IMR-90 (cell line): ENCODE measurements around the gene IGSF22. TPM values are rescaled to one million over a fixed set of nuclear protein-coding genes. Genes with fewer than 3 reads are reported as not detected.
A peak's percentile ranks its signal among the peaks of the same experiment; 100 is the strongest.

Experiments used
- ATAC-seq: fragments of 200-7000 bp; cut with Tn5 transposase; 2 replicates; pipeline ENCODE4 v1.9.1; 2020; ENCODE audit warnings: low read depth, mild to moderate bottlenecking, moderate library complexity
- BruUV-seq: library from RNA; stranded (reverse); fragments of 400-500 nt; replicated peaks from 2 replicates; lab custom pipeline; 2021; lab: Mats Ljungman, UMichigan
- CTCF ChIA-PET: fragments of 300-600 bp; formaldehyde crosslinking; extraction: SDS; loops from one replicate; lab custom pipeline; 2021; ENCODE audit warnings: antibody characterized with exemption; lab: Yijun Ruan, JAX
- POLR2A ChIA-PET: fragments of 300-600 bp; sonication (Branson Sonifier 250); formaldehyde crosslinking; loops from one replicate; lab custom pipeline; 2022; ENCODE audit warnings: antibody characterized with exemption; ENCODE audit not compliant: unreplicated experiment; lab: Charles Lee
- DNase-seq: peaks from one replicate; pipeline ENCODE4 v3.0.0; 2013
- H2AFZ ChIP-seq: replicated peaks from 2 replicates; pipeline ENCODE3; 2013; ENCODE audit warnings: low read length, mild to moderate bottlenecking; ENCODE audit not compliant: poor library complexity
- H2AK5ac ChIP-seq: 2 replicates; pipeline ENCODE4 v1.6.1; 2013; ENCODE audit warnings: low read depth, low read length, inconsistent platforms
- H2AK9ac ChIP-seq: replicated peaks from 2 replicates; pipeline ENCODE3; 2013; ENCODE audit warnings: mild to moderate bottlenecking, low read depth, low read length, moderate library complexity; ENCODE audit not compliant: poor library complexity
- H2BK120ac ChIP-seq: 2 replicates; pipeline ENCODE4 v1.6.1; 2013; ENCODE audit warnings: low read depth, low read length, inconsistent platforms
- H2BK15ac ChIP-seq: 3 replicates; pipeline ENCODE4 v1.6.1; 2013; ENCODE audit warnings: low read depth, low read length, inconsistent platforms
- H2BK20ac ChIP-seq: 2 replicates; pipeline ENCODE4 v1.6.1; 2013; ENCODE audit warnings: low read depth, mild to moderate bottlenecking, inconsistent platforms, low read length, moderate library complexity
- H2BK5ac ChIP-seq: 2 replicates; pipeline ENCODE4 v1.6.1; 2013; ENCODE audit warnings: mild to moderate bottlenecking, low read depth, low read length, inconsistent platforms; ENCODE audit not compliant: poor library complexity, severe bottlenecking
- H3K14ac ChIP-seq: replicated peaks from 2 replicates; pipeline ENCODE4 v1.6.1; 2013; ENCODE audit warnings: low read depth, low read length, inconsistent platforms
- H3K18ac ChIP-seq: 2 replicates; pipeline ENCODE4 v1.6.1; 2013; ENCODE audit warnings: low read depth, low read length, control low read depth
- H3K23ac ChIP-seq: 2 replicates; pipeline ENCODE4 v1.6.1; 2013; ENCODE audit warnings: low read depth, low read length, inconsistent platforms
- H3K27ac ChIP-seq: 2 replicates; pipeline ENCODE4 v1.5.1; 2013; ENCODE audit warnings: mild to moderate bottlenecking, control low read depth, low read length; ENCODE audit not compliant: insufficient read depth
- H3K27me3 ChIP-seq: 2 replicates; pipeline ENCODE4 v1.6.1; 2013; ENCODE audit warnings: low read length; ENCODE audit not compliant: control insufficient read depth, insufficient read depth
- H3K36me3 ChIP-seq: 2 replicates; pipeline ENCODE4 v1.6.1; 2013; ENCODE audit warnings: low read length, mixed read lengths; ENCODE audit not compliant: control insufficient read depth, insufficient read depth
- H3K4ac ChIP-seq: 2 replicates; pipeline ENCODE4 v1.6.1; 2013; ENCODE audit warnings: low read depth, low read length, inconsistent platforms
- H3K4me1 ChIP-seq: 2 replicates; pipeline ENCODE4 v1.6.1; 2013; ENCODE audit warnings: low read length, mixed read lengths; ENCODE audit not compliant: control insufficient read depth, insufficient read depth
- H3K4me2 ChIP-seq: 2 replicates; pipeline ENCODE4 v1.6.1; 2013; ENCODE audit warnings: low read depth, mild to moderate bottlenecking, control low read depth, low read length, moderate library complexity
- H3K4me3 ChIP-seq: 2 replicates; pipeline ENCODE4 v1.5.1; 2013; ENCODE audit warnings: low read depth, mild to moderate bottlenecking, control low read depth, low read length, moderate library complexity; ENCODE audit not compliant: insufficient read depth
- H3K56ac ChIP-seq: 2 replicates; pipeline ENCODE4 v1.6.1; 2013; ENCODE audit warnings: low read length, inconsistent platforms; ENCODE audit not compliant: insufficient read depth; ENCODE audit errors: extremely low read depth
- H3K79me1 ChIP-seq, 2 experiments: 2 replicates each; pipeline ENCODE4 v1.6.1; 2013; ENCODE audit warnings: low read length in 2 of 2, inconsistent platforms in 1 of 2, low read depth in 1 of 2
- H3K9ac ChIP-seq: 2 replicates; pipeline ENCODE4 v1.6.1; 2013; ENCODE audit warnings: low read depth, low read length, control low read depth
- H3K9me1 ChIP-seq: 2 replicates; pipeline ENCODE4 v1.6.1; 2013; ENCODE audit warnings: low read length, inconsistent platforms; ENCODE audit not compliant: insufficient read depth
- H3K9me3 ChIP-seq: 2 replicates; pipeline ENCODE4 v1.6.1; 2013; ENCODE audit warnings: low read length; ENCODE audit not compliant: control insufficient read depth, insufficient read depth
- H4K20me1 ChIP-seq: 2 replicates; pipeline ENCODE4 v1.6.1; 2013; ENCODE audit warnings: low read length, inconsistent platforms; ENCODE audit not compliant: insufficient read depth
- H4K5ac ChIP-seq: 2 replicates; pipeline ENCODE4 v1.6.1; 2013; ENCODE audit warnings: mild to moderate bottlenecking, low read depth, low read length, control low read depth
- H4K8ac ChIP-seq, 2 experiments: 2 replicates each; pipeline ENCODE4 v1.6.1; 2013; ENCODE audit warnings: low read depth in 2 of 2, low read length in 2 of 2, control low read depth in 1 of 2, inconsistent platforms in 1 of 2
- H4K91ac ChIP-seq: 2 replicates; pipeline ENCODE4 v1.6.1; 2013; ENCODE audit warnings: low read depth, low read length, inconsistent platforms; ENCODE audit not compliant: insufficient read depth
- BHLHE40 ChIP-seq: fragments of 150-350 bp; IDR thresholded peaks from 2 replicates; pipeline ENCODE4 v1.6.1; 2016; ENCODE audit warnings: mild to moderate bottlenecking, low read depth, low read length
- CEBPB ChIP-seq: IDR thresholded peaks from 2 replicates; pipeline ENCODE4 v1.6.1; 2012; ENCODE audit warnings: low read depth, low read length, improper control_type of control experiment
- CHD1 ChIP-seq: IDR thresholded peaks from 2 replicates; pipeline ENCODE4 v1.6.1; 2012; ENCODE audit warnings: low read depth, low read length, improper control_type of control experiment
- CTCF ChIP-seq: conservative IDR thresholded peaks from 2 replicates; pipeline ENCODE4 v1.5.1; 2012; ENCODE audit warnings: mild to moderate bottlenecking, low read depth, low read length, improper control_type of control experiment
- ELK1 ChIP-seq: fragments of 150-350 bp; IDR thresholded peaks from 2 replicates; pipeline ENCODE4 v1.6.1; 2016; ENCODE audit warnings: low read depth, mild to moderate bottlenecking, low read length, moderate library complexity, borderline replicate concordance
- FOS ChIP-seq: fragments of 150-350 bp; IDR thresholded peaks from 2 replicates; pipeline ENCODE4 v1.6.1; 2016; ENCODE audit warnings: low read depth, low read length
- MAFK ChIP-seq: IDR thresholded peaks from 2 replicates; pipeline ENCODE4 v1.6.1; 2012; ENCODE audit warnings: low read depth, low read length, improper control_type of control experiment
- MAZ ChIP-seq: IDR thresholded peaks from 2 replicates; pipeline ENCODE4 v1.6.1; 2012; ENCODE audit warnings: low read depth, mild to moderate bottlenecking, low read length, improper control_type of control experiment, moderate library complexity, borderline replicate concordance
- MXI1 ChIP-seq: IDR thresholded peaks from 2 replicates; pipeline ENCODE4 v1.6.1; 2012; ENCODE audit warnings: low read depth, mild to moderate bottlenecking, low read length, moderate library complexity, borderline replicate concordance
- NFE2L2 ChIP-seq: fragments of 150-350 bp; IDR thresholded peaks from 2 replicates; pipeline ENCODE4 v1.6.1; 2016; ENCODE audit warnings: low read depth, mild to moderate bottlenecking, low read length
- POLR2A ChIP-seq: IDR thresholded peaks from 2 replicates; pipeline ENCODE4 v1.6.1; 2012; ENCODE audit warnings: mild to moderate bottlenecking, low read depth, low read length
- RAD21 ChIP-seq: IDR thresholded peaks from 2 replicates; pipeline ENCODE4 v1.6.1; 2012; ENCODE audit warnings: low read length, improper control_type of control experiment
- RCOR1 ChIP-seq: IDR thresholded peaks from 2 replicates; pipeline ENCODE4 v1.6.1; 2012; ENCODE audit warnings: mild to moderate bottlenecking, low read length, improper control_type of control experiment; ENCODE audit not compliant: insufficient replicate concordance
- RFX5 ChIP-seq: IDR thresholded peaks from 2 replicates; pipeline ENCODE4 v1.8.0; 2012; ENCODE audit warnings: low read depth, mild to moderate bottlenecking, low read length, moderate library complexity
- SMC3 ChIP-seq: fragments of 150-350 bp; IDR thresholded peaks from 2 replicates; pipeline ENCODE4 v1.6.1; 2016; ENCODE audit warnings: low read depth, mild to moderate bottlenecking, antibody characterized with exemption, low read length, moderate library complexity
- USF2 ChIP-seq: fragments of 150-350 bp; IDR thresholded peaks from 2 replicates; pipeline ENCODE4 v1.6.1; 2017; ENCODE audit warnings: mild to moderate bottlenecking, antibody characterized with exemption, low read length, low read depth
- WGBS, 2 experiments: methylation state at CpG; one replicate each; pipeline versions ENCODE4 v1.1.5 to v1.1.7; 2013; ENCODE audit warnings: missing lambda C conversion rate in 2 of 2; ENCODE audit not compliant: insufficient read length in 1 of 2; ENCODE audit errors: extremely low coverage in 2 of 2; 5-methylcytosine and 5-hydroxymethylcytosine counted together
- dilution Hi-C: fragments of 300-500 bp; cut with HindIII; formaldehyde crosslinking; loops from one replicate; pipeline ENCODE4 v1.14.3; 2018; ENCODE audit warnings: low sequenced_read_pairs; ENCODE audit not compliant: unreplicated experiment
- in situ Hi-C: fragments of 300-500 bp; cut with MboI; formaldehyde crosslinking; loops from 3 replicates; pipeline ENCODE4 v1.14.3; 2019; ENCODE audit warnings: low sequenced_read_pairs, inconsistent platforms, mixed read lengths
- intact Hi-C: fragments of 100-400 bp; cut with micrococcal nuclease; formaldehyde crosslinking; loops from 2 replicates; pipeline ENCODE4 v1.10.0; 2022
- polyA plus RNA-seq, 3 experiments: library from polyadenylated mRNA; depleted of rRNA; stranded (reverse); fragments of >200 nt; gene quantifications; 2 replicates each; pipeline ENCODE4 v1.2.3, GENCODE V29; 2012; ENCODE audit warnings: low replicate concordance in 1 of 3
- total RNA-seq: library from RNA; depleted of rRNA; stranded (reverse); fragments of >200 nt; gene quantifications from 2 replicates; pipeline ENCODE4 v1.2.3, GENCODE V29; 2012

IGSF22 gene
- total and polyA plus RNA-seq, 2 of the 4 experiments (the other 2 are of a cell fraction): not detected

GRCh38 chr11:18769802-18770456 lies 43.9 kb upstream of the IGSF22 start:
- H3K23ac ChIP-seq: no peak overlapping the region
- no peak overlapping the region for H3K4ac ChIP-seq
- no peak overlapping the region for H4K91ac ChIP-seq
- H2BK20ac ChIP-seq: no peak overlapping the region
- H2AK9ac ChIP-seq: no peak overlapping the region
- no peak overlapping the region for H3K4me2 ChIP-seq
- H4K8ac ChIP-seq: no peak overlapping the region
- TF ChIP-seq RCOR1 (no peak), FOS (no peak), CTCF (no peak), CEBPB (no peak), RAD21 (no peak), MAFK (no peak), POLR2A (no peak), MXI1 (no peak), CHD1 (no peak), ELK1 (no peak), MAZ (no peak), RFX5 (no peak), NFE2L2 (no peak), BHLHE40 (no peak), USF2 (no peak), SMC3 (no peak)
- CTCF ChIA-PET: no interaction called here
- no peak overlapping the region for H2BK120ac ChIP-seq
- dilution Hi-C loops (no loop called here), in situ Hi-C loops (no loop called here), intact Hi-C loops (loop anchor here (10.0 kb wide), 1 partner anchor 225 kb away; no protein-coding TSS in a partner anchor)
- no peaks in the 10 kb centered on the region for H3K36me3 ChIP-seq
- H4K5ac ChIP-seq: no peak overlapping the region
- no TSS peak for BruUV-seq
- no CpG with 5 or more reads among the region's 8 CpGs for WGBS, 2 experiments
- DNase-seq: no peak
- H3K9ac ChIP-seq: no peak overlapping the region
- peaks cover 35% of the 10 kb centered on the region for H3K27me3 ChIP-seq
- H3K56ac ChIP-seq: no peak overlapping the region
- POLR2A ChIA-PET: no interaction called here
- no peak overlapping the region for H2BK5ac ChIP-seq
- H2AFZ ChIP-seq: peak overlapping the region; percentile 49
- H2AK5ac ChIP-seq: no peak overlapping the region
- H3K14ac ChIP-seq: no peak overlapping the region
- no peaks in the 10 kb centered on the region for H3K4me1 ChIP-seq
- no peak overlapping the region for H3K4me3 ChIP-seq
- H3K27ac ChIP-seq: no peak overlapping the region
- no peak overlapping the region for H3K18ac ChIP-seq
- no peaks in the 10 kb centered on the region for H3K9me1 ChIP-seq
- no peaks in the 10 kb centered on the region for H3K79me1 ChIP-seq
- ATAC-seq: no peak
- no peaks in the 10 kb centered on the region for H4K20me1 ChIP-seq
- no peaks in the 10 kb centered on the region for H3K9me3 ChIP-seq
- H2BK15ac ChIP-seq: no peak overlapping the region
